ENCODE data around the gene RGS21.

RGS21 gene

GRCh38 chr1:192378276-192378675 is 61.5 kb downstream of the RGS21 start:
- no peak for DNase-seq (ENCODE audit: low read depth in 3 of 3, low spot score in 1 of 3)

GRCh38 chr1:192378878-192379277 is 62.1 kb downstream of the RGS21 start:
- DNase-seq (ENCODE audit: low read depth in 3 of 3, low spot score in 1 of 3) = no peak

DNA sequence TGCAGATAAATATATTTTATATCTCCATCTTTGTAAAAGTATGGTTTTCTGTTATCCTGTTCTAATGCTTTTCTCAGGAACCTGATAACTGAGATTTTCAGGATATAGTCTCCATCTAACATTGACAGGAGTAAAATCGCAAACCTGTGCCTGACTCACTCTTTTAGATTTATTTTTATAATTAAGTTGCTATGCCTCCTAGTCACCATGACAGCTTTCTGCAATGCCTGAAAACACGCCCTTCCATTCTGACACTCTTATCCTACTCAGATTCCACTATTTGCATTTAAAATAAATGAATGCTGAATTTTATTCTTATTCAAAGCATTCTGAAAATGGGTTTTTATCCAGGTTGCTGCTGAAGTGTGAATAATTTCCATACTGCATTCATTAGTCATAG is 62.8 kb downstream of the RGS21 start:
- DNase-seq (ENCODE audit: low read depth in 3 of 3, low spot score in 1 of 3) = no peak

DNA sequence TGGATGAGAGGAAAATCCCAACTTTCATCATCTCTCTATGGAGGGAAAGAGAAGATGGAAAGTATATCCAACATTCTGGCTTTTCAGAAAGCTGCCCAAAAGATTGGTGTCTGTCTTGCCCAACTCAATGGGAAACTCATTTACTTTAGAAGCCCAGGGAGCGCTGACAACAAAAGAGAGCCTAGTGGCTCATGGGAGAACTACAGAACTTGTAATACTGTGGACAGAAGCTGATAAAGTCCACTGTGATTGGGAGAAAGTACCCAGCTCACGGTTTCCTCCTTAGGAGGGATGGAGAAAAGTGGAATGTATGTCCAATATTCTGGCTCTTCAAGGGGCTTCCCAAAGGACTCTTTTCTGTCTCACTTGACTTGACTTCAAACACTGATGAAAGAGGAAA is 66.0 kb downstream of the RGS21 start:
- no peak for DNase-seq (ENCODE audit: low read depth in 3 of 3, low spot score in 1 of 3)

DNA sequence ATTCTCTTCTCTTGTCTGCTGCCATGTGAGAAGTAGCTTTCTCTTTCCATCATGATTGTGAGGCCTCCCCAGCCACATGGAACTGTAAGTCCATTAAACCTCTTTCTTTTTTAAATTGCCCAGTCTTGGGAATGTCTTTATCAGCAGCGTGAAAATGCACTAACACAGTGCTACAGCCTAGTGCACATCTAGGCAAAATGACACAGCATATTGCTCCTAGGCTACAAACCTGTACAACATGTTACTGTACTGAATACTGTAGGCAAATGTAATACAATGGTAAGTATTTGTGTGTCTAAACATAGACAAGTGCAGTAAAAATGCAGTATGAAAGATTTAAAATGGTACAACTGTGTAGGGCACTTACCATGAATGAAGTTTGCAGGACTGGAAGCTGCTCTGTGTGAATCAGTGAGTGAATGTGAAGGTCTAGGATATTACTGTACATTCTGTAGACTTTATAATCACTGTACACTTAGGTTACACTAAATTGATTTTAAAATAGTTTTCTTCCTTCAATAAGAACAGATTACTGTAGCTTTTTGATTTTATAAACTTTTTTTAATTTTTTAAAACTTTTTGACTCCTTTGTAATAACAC is 69.4 kb downstream of the RGS21 start:
- DNase-seq (ENCODE audit: low read depth in 3 of 3, low spot score in 1 of 3) = no peak

DNA sequence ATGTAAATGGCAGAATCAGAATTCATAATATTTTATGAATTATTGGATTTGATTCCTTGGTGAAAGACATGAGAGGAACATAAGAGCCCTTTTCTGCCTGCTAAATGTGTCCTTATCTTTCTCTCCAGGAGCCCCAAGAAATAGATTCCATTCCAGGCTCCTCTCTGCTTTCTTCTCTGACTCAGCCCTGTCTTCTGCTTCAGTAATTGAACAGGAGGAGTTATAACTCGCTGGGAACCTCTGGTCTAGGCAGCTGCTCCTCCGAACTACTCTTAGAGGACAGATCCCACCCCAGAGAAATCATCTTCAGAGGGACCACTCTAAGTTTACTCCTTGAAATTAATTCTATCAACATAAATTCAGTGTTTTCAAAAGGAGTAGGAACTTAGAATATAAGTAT is 78.4 kb downstream of the RGS21 start:
- DNase-seq (ENCODE audit: low read depth in 3 of 3, low spot score in 1 of 3) = no peak

- DNase-seq (ENCODE audit: low read depth in 3 of 3, low spot score in 1 of 3) = no peak
Observed at GRCh38 chr1:192395895-192396294, 79.1 kb downstream of the RGS21 start.

- no peak for DNase-seq (ENCODE audit: low read depth in 3 of 3, low spot score in 1 of 3)
Observed at GRCh38 chr1:192399161-192399560, 82.4 kb downstream of the RGS21 start.

GRCh38 chr1:192401825-192402224 is 85.0 kb downstream of the RGS21 start:
- no peak for DNase-seq (ENCODE audit: low read depth in 3 of 3, low spot score in 1 of 3)

DNA sequence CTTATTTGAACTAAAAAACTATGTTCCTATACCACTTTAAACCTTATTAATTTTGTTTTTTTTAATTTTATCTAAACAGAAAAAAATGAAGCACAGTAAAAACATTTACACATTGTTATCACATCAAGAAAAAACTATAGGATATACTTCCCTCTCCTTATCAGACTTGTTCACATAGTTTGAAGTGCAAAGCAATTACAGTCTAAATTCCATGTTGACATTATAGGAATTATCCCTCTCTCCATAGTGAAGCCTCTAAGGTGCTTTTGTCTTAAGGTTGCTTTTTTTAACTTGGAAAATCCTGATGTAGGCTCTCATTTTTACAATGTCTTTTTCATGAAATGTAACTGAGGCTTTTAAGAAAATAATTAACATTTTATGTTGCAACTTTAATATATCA is 85.8 kb downstream of the RGS21 start:
- DNase-seq (ENCODE audit: low read depth in 3 of 3, low spot score in 1 of 3) = no peak

GRCh38 chr1:192407206-192407605 is 90.4 kb downstream of the RGS21 start:
- no peak for DNase-seq (ENCODE audit: low read depth in 3 of 3, low spot score in 1 of 3)
